ENCODE results near the gene SCAF11. TPM values are rescaled to one million over a fixed set of nuclear protein-coding genes. Genes with fewer than 3 reads are reported as not detected.

Gene SCAF11
- total RNA-seq, 1 donor from 2014 or later: 132 TPM

- intact Hi-C loops (cut with micrococcal nuclease): no loop called here
These were observed 71.6 kb downstream of the SCAF11 start for GRCh38 chr12:45918818-45919217.

DNA sequence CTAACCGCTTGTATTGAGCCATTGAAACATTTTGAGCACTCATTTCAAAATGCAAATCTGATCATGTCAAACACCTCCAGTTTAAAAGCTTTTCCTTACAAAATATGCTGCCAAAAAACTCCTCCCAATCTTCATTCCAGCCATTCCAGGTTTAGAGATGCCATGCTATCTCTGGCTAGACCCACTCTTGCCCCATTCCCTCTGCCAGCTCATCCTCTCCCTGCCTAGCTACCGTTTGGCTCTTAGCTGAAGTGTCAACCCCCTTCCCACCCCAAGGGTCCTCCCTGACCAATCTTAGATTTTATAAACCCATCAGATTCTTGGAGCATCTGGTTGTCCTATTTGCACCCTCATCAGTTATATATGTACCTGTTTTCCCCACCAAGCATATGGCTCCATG, 75.0 kb downstream of the SCAF11 start:
- intact Hi-C loops (cut with micrococcal nuclease): no loop called here

DNA sequence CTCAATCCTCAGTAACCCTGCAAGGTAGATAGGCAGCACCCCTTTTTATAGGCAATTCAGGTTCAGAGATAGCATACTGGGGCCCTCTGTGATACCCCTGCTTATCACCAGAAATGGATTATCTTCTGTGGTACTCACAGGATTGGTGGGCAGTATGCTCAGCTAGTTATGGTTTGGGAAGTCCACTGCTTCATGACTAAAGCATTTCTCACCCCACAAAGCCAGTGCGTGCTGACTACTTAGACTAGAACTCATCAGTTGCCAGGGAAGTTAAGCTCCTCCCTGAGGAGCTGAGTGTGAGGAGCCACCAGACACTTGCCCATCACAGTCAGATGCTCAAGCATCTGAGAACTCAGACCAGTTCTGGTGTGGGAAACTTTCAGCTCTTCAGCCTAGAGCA, 76.3 kb downstream of the SCAF11 start:
- intact Hi-C loops (cut with micrococcal nuclease): no loop called here

GRCh38 chr12:45913631-45914030, 76.7 kb downstream of the SCAF11 start:
- intact Hi-C loops (cut with micrococcal nuclease): no loop called here

- intact Hi-C loops (cut with micrococcal nuclease): no loop called here
These were observed 77.6 kb downstream of the SCAF11 start for GRCh38 chr12:45912774-45913173.

- intact Hi-C loops (cut with micrococcal nuclease): no loop called here
These were observed 81.2 kb downstream of the SCAF11 start for GRCh38 chr12:45909041-45909713.

DNA sequence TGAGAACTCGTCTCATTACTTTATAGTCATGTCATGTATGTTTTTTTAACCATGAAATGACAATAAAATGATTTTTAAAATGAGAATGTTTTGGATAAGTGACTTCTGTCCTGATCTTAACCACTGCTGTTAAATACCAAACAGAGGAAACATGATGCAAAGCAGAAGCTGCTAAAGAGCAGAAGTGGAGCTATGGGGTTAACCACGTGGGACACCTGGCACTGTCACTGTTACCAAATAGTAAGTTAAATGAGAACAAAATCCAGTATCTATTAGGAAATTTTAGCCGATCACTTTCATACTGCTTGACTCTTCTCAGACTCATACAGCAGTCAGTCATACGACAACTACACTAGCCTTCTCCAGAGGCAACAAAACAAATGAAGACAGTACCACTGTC, 82.4 kb downstream of the SCAF11 start:
- intact Hi-C loops (cut with micrococcal nuclease): no loop called here

DNA sequence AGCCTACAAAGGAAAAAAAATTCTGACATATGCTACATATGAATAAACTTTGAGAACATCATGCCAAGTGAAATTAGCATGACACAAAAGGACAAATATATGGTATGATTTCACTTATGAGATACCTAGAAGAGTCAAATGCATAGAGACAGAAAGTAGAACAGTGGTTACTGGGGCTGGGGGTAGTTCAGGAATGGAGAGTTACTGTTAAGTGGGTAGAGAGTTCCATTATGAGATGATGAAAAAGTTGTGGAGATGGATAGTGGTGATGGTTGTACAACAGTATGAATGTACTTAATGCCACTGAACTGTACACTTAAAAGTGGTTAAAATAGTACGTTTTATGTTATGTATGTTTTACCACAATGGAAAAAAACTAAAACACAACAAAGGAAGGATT, 92.3 kb downstream of the SCAF11 start:
- intact Hi-C loops (cut with micrococcal nuclease): no loop called here

DNA sequence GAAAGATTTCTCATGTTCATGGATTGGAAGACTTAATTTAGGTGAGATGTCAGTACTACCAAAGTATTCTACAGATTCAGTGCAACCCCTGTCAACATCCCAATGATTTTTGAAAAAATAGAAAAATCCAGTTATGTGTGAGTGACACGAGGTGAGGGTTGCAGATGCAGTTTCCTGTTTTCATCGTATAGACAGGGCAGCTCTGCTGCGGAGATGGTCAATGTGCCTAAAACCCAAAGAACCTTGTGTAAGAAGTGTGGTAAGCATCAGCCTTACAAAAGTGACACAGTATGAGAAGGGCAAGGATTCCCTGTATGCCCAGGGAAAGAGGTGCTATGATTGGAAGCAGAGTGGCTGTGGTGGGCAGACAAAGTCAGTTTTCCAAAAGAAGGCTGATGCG, 94.4 kb downstream of the SCAF11 start:
- intact Hi-C loops (cut with micrococcal nuclease): no loop called here

DNA sequence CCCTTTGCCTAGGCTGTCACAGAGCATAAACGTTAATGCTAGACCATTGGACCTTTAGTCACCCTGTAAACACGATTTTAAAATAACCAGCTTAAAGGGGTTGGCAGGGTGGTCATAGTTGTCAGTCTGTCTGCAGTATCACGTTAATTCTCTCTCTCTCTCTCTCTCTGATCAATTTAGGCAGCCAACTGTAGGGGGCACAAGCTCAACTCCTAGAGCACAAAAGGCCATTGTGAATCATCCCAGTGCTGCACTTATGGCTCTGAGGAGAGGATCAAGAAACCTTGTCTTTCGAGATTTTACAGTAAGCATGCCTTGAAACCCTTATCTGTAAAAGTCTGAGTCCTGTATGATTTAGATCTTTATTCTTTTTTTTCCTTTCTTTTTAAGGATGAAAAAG, 97.1 kb downstream of the SCAF11 start:
- intact Hi-C loops (cut with micrococcal nuclease): no loop called here

DNA sequence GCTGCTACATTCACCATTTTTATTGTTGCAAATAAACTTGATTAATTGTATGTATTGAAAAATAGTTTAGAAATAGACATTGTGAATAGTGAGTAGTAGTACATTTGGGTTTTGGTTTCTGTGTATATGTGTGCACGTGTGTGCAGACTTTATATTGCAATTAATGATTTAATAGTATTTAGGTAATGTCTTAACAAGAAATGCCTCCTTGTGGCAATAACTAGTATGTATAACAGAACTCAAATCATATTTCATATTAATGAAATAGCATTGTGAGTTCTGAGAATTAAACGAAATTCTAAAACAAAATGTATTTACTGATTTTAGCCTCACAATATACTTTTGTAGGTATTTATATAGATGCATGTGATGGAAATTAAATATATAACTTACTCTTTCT, 100.1 kb downstream of the SCAF11 start:
- intact Hi-C loops (cut with micrococcal nuclease): no loop called here

- intact Hi-C loops (cut with micrococcal nuclease): no loop called here
These were observed 102.8 kb downstream of the SCAF11 start for GRCh38 chr12:45887544-45887943.

GRCh38 chr12:45886685-45887084, 103.7 kb downstream of the SCAF11 start:
- intact Hi-C loops (cut with micrococcal nuclease): no loop called here

GRCh38 chr12:45883187-45883586, 107.2 kb downstream of the SCAF11 start:
- intact Hi-C loops (cut with micrococcal nuclease): no loop called here

- intact Hi-C loops (cut with micrococcal nuclease): no loop called here
These were observed 109.8 kb downstream of the SCAF11 start for GRCh38 chr12:45880533-45880932.

DNA sequence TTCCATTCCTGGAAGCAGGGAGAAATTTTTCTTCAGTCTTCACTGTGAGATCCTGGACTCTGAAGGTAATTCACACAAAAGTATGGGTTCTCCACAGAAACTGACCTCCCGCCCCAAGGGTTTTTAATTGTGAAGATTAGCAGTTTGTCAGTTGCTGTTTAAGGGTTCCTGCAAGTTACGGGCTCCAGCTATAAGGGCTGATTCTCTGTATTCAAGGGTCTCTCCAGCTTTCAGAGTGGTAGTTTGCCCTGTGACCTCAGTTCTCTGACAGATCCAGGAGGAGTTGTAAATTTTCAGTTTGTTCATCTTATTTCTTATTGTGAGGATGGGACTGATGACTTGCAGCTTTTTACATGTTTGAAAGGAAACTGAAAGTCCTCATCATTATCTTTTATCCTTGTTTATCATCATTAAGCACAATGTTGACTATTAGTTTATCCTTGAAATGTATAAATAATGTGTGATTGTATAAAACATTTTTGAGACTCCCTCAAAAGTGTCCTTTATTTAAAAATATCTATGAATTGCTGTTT, 110.9 kb downstream of the SCAF11 start:
- intact Hi-C loops (cut with micrococcal nuclease): loop anchor here (5.0 kb wide), 2 partner anchors 108 to 152 kb away; partner anchors contain the start of gene ARID2

GRCh38 chr12:45878630-45879255, 111.6 kb downstream of the SCAF11 start:
- intact Hi-C loops (cut with micrococcal nuclease): loop anchor here (5.0 kb wide), 2 partner anchors 109 to 151 kb away; partner anchors contain the start of gene ARID2

GRCh38 chr12:45877069-45877468, 113.3 kb downstream of the SCAF11 start:
- intact Hi-C loops (cut with micrococcal nuclease): loop anchor here (5.0 kb wide), 2 partner anchors 110 to 150 kb away; partner anchors contain the start of gene ARID2

GRCh38 chr12:45872446-45872845, 117.9 kb downstream of the SCAF11 start:
- intact Hi-C loops (cut with micrococcal nuclease): no loop called here
